ENCODE data around the gene CEPT1.
"Not testable (repeated sequence)": the region's sequence is repeated elsewhere in the genome, so short reads cannot be mapped to it uniquely, and the experiment has no call there.

CEPT1 gene

GRCh38 chr1:111213412-111213811 is 73.4 kb downstream of the CEPT1 start:
- DNase-seq, result no peak

GRCh38 chr1:111214074-111214801 is 74.2 kb downstream of the CEPT1 start:
- no peak for DNase-seq

- DNase-seq, result peak; percentile 72
These were observed 74.9 kb downstream of the CEPT1 start for GRCh38 chr1:111214884-111215283.

GRCh38 chr1:111215285-111215684 is 75.3 kb downstream of the CEPT1 start:
- not testable (repeated sequence) for DNase-seq

- DNase-seq, result no peak
These were observed 76.7 kb downstream of the CEPT1 start for GRCh38 chr1:111216751-111217150.

DNA sequence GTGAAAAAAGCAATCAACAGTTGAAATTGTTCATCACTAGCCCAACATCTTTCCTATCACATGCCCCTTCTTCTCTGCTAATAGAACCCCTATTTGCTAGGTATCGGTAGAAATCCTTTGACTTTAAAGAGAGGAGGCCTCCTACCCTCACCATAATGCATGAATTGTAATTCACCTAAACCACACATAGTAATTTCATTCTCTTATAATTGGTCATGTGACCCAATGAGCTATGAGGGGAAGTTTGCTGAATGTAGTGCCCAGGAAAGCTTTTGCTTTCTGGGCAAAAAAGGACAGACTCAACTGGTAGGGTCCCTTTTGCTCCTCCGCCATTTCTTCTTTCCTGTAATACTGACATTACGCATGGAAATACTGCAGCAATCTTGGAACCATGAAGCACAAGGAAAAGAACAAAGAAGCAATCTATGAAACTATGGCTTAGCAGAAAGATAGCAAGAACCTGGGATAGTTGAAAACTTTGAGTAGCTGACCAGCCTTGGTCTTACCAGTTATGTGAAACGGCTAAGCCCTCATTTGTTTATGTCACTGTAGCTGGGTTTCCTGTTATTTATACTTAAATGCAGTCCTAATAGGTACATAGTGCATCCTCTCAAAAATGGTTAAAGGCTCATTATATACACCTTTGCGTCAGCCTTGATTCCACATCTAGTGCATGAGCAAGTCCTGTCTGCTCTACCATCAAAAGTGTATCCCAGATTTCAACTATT is 77.3 kb downstream of the CEPT1 start:
- no peak for DNase-seq

GRCh38 chr1:111218701-111219556 is 78.9 kb downstream of the CEPT1 start:
- DNase-seq, result no peak

GRCh38 chr1:111219557-111220286 is 79.7 kb downstream of the CEPT1 start:
- peak; percentile 73 for DNase-seq

DNA sequence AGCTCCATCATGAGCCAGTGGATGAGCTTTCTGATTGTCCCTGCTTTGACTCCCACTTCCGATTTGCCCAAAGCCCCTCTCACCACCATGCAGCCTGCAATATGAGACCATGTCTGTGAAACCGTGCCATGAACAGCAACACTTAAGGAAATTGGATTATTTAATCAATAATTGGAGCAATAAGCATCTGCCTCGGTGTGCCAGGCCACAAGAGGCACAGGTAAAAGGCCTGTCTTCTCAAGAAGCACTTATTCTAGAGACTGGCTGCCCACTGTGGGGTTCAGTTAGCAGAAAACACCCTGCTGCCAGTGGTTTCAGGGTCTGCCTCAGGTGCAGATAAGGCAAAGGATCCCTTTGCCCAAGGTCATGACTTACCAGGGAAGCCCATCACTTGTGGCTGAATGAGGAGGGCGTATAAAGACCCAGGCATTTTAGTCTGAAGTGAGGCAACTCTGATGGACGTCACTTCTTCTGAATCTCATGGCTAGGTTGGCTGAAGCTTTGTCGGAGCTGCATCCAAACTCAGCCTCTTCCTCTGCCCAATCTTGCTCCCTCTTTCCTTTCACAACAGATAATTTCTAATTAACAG is 80.4 kb downstream of the CEPT1 start:
- DNase-seq, result no peak

GRCh38 chr1:111221276-111221632 is 81.2 kb downstream of the CEPT1 start:
- DNase-seq, result no peak

DNA sequence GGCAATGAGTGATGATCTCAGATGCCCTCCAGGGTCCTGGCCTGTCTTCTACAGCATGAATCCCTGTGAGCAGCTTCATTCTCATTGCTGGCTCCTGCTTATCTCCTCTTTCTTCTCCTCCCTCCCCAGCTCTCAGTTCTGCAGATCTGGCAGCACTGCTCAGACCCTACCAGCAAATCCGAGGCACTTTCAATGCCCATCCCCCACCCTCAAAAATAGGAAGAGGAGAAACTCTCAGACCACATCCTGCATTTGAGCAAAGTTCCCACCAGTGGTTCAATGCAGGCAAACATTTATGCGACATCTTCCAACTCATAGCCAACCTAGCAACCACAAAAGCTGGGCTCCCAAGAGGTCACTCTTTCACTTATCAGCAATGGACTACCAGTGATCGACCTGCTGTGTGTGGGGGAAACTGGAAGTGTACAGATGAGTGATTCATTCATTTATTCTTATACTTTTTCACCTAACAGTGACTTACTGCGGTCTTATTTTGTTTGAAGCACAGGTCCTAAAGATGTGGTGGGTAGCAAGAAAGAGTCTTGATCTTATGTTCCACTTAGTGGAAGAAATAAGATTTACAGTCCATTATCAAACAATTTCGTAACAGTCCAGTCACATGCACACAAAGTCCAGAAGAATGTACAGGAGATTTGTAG is 81.7 kb downstream of the CEPT1 start:
- DNase-seq, result peak; percentile 73

DNA sequence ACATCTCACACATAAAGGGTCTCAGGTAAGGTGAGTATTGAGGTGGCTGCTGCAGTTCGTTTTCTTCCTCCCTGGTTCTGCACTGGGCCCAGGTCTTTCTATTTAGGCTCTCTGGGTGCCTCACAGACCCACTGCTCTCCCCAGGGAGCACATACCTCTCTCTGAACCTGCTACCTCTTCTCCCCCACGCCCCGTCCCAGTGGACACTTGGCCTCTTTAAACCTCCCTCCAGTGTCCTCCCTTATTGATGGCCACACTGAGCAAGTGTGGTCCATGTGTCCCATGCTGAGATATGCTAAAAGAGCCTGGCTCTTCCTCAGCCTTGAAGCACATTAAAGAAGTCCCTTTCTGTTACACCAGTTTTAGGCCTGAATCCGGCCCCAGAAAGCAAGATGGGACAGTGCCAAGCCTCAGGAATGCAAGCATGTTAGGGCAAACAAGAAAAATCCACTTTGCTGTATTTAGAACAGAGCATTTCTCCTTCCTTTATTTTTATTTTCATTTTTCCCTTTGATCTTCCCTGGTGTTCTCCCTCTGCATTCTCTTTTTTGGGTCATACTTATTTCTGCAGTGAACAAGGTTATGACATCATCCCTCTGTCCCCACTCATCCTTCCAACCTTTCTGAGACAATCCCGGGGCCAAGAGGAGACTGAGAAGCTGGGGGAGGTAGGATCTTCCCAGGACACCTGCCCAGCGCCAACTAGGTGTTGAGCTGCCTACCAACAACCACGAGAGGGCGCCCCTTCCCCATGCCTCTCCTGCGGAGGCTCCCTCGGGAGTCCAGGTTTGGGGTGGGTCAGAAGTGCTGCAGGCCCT is 82.5 kb downstream of the CEPT1 start:
- DNase-seq, result peak; percentile 84

GRCh38 chr1:111223126-111223685 is 83.2 kb downstream of the CEPT1 start:
- no peak for DNase-seq

DNA sequence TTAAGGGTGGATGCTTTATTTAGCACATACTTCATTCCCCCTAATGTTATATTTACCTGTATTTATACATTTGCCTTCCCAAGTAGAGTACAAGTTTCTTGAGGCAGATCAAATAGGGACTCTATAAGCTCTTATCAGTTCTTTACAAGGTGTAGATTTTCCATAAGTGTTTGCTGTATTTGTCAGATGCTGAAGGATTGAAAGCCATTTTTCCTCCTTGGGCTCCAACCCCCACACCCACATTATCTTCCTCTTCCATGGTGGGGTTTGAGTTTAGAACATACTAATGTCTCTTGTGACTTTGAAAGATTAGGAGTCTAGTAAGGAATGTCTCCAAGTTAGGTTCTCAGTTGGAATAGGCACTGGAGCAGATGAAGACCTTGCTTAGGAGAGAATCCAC is 85.1 kb downstream of the CEPT1 start:
- no peak for DNase-seq

DNA sequence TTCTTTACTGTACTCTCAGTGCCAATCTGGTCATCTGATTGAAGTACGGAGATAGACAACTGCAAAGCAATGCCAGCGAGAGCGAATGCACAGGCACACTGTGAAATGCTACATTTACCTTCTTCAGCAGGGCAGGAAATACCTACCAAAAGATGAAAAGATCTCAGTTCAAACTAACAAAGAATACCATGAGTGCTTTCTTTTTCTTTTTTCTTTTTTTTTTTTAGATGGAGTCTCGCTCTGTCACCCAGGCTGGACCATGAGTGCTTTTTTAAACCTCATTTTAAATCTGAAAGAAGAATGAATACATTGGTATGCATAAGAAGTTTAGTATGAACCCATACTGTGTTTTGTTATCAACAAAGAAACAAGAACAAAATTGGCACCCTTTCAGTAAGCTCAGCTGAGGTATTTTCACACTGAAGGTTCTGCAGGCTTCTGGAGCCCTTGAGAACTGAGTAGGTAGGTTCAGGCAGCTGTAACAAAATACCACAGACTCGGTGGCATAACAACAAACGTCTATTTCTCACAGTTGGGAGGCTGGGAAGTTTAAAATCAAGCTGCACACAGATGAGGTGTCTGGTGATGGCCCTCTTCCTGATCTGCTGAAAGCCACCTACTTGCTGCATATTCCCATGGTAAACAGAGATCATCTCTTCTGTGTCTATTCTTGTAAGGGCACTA is 85.8 kb downstream of the CEPT1 start:
- no peak for DNase-seq

- DNase-seq, result no peak
These were observed 87.4 kb downstream of the CEPT1 start, which contains the start of gene CHI3L2 for GRCh38 chr1:111227434-111227833. TSS of gene CHI3L2 (plus strand) at chr1:111227713. CDS start at chr1:111227730, 17 bp downstream.

DNA sequence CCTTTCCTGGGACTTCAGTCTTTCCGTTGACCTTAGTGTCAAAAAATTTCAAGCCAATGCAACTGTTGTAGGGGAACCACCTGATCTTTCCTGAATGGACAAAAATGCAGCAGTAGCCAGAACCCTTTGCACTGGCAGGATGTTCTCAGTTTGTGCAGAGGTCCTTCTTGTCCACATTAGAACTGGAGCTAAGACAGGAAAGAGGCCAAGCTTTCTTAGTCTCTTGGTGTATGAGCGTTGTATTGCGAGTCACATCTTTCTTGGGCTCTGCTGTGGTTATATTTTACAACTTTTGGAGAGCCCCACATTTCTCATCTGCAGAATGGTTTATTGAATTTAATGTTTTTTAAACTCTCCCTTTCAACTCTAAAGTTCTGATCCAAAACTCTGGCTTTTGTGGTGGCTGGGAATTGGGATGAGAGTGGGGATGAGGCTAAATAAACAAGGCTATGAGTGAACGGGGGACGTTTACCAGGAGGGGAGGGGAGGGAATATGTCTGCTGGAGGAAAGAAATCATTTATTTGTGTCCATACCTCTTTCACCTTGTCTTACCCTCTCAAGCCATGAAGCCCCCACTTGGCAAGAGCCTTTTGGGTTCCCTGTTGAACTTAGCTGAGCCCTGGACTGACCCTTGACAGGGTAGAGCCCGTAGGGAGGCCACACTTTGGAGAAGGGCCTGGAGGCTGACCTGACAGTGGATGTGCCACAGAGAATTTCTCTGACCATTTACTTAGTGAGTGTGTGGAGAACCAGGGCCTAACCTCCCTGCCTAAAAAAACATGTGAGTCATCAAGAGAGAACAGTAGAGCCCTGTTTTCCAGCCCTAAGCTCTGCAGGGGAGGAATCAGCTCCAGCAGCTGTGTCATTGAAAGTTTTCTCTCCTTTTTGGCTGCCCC is 88.1 kb downstream of the CEPT1 start:
- no peak for DNase-seq

GRCh38 chr1:111228748-111229126 is 88.7 kb downstream of the CEPT1 start:
- no peak for DNase-seq

GRCh38 chr1:111232134-111232533 is 92.1 kb downstream of the CEPT1 start:
- DNase-seq, result no peak

Data from activated CD4-positive, alpha-beta T cell treated with anti-CD3 and anti-CD28 coated beads for 48 hours (primary cell).